Suppressor macrophage treated with lipopolysaccharide for 1 hour (primary cell): Measurements from ENCODE around the gene BCL11A.

Source experiments
- DNase-seq, 3 donors: peaks; one replicate each; pipeline ENCODE4 v3.0.0-alpha.2; 2020 to 2022

The BCL11A gene

DNA sequence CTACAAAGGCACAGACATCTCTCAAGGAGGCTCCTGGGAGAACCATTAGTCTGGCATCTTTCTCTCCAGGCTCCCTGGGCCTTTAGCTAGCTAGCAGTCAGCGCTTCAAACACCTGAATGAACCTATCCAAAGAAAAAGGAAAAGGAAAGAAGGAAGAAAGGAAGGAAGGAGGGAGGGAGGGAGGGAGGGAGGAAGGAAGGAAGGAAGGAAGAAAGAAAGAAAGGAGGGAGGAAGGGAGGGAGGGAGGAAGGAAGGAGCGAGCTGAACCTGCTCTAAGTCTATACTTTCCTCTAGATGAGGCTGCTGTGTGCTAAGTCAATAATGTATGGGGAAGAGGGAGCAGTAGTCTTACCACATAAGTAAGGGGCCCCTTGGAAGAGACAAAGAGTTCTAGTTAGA, 5.1 kb upstream of the BCL11A start:
- DNase-seq: no peak

DNA sequence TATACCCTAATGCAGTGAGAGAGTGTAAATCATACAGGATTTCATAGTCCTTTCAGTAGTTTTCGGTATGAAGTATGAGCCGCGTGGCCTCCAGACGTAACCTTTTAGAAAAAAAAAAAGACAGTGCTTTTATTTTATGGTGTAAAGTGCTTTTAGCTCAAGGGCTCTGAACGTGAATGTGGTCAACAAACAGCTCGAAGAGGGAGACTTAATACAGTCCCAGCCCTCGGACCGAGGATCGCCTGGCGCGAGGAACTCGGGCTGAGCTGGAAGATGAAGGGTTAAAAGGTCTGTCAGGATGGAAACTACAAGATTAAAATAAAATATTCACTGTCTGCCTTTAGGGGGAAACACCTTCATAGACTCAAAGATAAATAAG, 4.0 kb upstream of the BCL11A start:
- peak in 1 of 3 donors; percentile 38 for DNase-seq

DNA sequence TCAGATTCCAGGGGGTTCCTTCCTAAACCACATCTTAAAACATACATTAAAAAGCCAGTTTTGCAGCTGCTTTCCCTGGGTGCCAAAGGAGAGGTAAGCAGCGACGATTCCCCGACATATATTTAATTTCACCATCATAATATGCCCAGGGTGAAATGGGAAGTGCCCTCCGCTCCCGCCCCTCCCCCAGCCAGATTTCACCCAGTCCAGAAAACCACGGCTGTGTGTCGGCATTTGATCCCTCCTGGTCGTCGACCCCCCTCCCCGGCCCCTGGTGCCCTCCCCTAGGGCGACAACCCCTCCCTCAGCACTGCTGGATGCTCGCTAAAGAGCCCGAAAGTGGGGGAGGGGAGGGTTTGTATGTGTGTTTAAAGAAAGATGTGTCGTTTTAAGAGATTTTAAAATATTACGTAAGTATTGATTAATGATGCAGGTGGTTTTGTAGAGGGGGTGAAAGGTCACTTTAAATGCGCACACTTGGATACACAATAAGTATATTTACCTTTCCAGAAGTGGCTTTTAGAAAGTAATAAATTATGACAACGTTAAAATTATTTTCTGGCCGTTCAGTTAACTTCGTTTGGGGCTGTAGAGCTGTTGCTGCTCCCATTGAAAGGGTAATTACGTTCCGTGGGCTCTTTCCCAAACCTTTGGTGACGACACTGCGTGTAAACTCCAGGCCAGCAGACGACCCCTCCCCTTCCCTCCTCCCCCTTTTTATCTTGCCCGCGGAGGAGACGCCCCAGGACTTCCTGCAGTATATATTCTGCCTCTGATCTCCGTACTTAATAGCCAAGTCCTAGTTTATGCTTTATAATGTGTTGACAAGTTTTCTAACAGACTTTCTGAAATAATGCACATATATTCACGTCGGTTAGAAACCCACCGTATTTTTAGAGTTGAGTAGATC, 3.4 kb upstream of the BCL11A start:
- DNase-seq: peak; percentile 41 to 63 (median 55)

DNA sequence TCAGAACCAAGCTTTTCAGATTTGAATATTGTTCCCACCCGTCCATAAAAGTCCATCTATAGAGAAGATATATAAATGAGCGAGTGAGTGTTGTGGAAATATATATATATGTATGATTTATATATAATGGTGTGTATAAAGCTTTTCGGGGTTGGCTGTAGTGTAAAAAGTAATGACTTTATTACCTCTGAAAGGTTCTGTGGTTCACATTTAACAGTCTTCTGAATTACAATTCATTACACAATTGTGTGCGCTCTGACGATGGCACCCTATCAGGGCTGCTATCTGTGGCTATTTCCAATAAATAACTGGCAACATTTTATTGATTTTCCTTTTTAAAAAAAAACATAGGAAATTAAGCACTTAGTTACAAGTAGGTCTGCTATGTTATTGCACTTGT, 2.7 kb upstream of the BCL11A start:
- DNase-seq: no peak

DNA sequence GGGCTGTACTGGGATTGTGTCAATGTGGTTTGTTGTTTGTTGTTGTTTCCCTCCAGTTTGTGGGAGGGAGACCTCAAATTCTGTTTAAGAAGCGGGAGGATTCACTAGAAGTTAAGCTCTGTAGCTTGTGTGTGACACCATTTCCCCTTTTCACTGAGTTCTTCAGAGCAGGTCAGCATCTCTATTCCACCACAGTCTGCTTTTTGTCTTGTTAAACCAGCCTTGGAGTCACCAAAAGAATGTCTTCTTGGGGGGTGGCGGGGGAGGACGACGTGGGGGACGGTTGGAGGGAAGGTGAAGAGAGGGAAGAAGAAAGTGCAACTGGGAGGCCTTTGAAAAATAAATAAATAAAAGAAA, 2.3 kb upstream of the BCL11A start:
- peak; percentile 29 to 54 (median 48) for DNase-seq

DNA sequence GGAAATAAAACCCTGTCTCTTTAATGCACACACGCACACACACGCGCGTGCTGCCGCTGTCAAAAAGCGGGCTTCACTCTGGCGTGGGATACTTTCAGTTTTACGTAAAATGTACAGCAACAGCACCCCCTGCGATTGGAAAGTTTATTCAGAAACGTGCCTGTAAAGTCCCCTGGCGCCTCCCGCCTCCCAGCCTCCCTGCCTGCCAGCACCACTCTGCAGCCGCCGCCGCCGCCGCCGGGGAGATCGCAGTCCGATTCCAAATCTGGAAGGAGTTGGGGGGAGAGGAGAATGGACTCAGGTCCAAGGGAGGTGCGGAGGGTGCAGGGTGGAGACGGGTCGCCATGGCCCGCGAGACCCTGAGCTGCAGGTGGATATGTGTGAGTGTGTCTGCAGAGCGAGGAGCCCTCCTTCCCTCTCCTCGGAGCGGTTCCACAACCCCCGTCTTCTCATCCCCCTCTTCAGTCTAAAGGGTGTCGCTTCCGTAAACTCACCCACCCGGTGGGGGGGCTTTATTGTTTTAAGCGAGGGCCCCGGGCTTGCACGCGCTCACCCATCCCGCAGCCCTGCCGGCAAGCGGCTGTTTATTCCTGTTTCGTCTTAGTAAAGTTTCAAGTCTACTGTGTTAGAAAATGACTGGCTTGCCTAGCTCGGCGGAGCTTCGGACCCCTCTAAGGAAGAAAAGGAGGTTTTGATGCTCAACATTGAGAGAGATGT, 1.8 kb upstream of the BCL11A start:
- peak; percentile 86 to 89 (median 87) for DNase-seq

DNA sequence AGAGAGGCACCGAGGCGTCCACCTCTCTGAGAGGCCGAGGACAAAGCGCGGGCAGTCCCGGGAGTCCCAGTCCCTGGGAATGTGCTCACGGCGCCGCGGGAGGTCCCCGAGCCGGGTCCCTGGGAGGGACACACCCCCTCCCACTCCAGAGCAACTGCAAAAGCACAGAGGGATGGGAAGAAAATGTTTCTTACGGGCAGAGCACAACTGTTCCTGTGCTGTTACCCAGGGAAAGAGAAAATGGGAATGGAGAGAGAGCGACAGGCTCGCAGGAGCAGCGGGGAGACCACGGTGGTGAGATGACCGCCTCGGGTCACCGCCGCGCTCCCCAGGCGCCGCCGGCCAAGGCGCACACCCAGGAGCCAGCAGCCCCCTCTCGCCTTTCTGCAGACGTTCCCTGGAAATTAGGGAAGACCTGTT, 1.2 kb upstream of the BCL11A start:
- DNase-seq: peak in 2 of 3 donors; percentile 30 to 57

DNA sequence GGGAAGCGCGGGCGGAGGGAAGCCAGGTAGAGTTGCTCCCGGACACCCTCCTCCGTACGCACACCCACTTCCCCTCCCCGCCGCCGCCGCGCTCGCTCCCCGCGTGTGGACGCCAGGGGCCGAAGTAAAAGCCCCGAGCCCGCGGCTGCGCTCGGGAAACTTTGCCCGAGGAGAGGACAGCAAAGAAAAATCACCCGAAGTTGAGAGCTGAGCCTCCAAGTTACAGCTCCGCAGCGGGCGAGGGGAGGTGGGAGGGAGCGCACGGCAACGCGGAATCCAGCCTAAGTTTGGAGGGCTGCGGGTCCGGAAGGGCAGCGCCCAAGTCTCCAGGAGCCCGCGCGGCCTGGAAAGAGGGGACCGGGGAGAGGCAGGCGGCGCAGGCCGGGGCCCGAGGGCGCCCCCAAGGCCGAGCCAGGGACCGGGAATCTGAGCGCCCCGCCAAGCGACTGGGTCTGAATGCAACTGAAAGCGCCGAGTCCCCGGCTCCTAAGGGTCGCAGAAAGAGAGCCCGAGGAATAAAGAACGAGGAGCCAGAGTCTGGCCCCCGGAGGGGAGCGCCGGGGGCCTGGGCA, 706 bp upstream of the BCL11A start:
- DNase-seq: peak; percentile 38 to 63 (median 44)

DNA sequence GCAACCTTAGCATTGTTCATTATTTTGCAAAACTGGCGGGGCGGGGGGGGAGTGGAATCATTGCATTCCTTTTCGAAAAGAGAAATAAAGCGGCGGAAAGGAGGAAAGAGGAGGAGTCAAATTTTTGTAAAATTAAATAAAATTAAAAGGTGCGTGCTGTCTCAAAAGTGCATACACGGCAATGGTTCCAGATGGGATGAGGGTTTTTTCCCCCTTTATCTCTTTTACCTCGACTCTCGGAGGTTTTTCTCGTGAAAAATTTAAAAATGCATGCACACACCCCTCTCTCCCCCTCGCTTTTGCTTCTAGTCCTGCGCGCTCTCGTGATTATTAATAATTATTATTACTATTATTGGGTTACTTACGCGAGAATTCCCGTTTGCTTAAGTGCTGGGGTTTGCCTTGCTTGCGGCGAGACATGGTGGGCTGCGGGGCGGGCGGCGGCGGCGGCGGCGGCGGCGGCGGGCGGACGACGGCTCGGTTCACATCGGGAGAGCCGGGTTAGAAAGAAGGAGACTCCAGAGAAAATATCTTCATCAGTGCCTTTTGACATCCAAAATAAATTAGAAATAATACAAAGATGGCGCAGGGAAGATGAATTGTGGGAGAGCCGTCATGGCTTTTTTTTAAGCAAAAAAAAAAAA, 481 bp downstream of the BCL11A start:
- DNase-seq: no peak

DNA sequence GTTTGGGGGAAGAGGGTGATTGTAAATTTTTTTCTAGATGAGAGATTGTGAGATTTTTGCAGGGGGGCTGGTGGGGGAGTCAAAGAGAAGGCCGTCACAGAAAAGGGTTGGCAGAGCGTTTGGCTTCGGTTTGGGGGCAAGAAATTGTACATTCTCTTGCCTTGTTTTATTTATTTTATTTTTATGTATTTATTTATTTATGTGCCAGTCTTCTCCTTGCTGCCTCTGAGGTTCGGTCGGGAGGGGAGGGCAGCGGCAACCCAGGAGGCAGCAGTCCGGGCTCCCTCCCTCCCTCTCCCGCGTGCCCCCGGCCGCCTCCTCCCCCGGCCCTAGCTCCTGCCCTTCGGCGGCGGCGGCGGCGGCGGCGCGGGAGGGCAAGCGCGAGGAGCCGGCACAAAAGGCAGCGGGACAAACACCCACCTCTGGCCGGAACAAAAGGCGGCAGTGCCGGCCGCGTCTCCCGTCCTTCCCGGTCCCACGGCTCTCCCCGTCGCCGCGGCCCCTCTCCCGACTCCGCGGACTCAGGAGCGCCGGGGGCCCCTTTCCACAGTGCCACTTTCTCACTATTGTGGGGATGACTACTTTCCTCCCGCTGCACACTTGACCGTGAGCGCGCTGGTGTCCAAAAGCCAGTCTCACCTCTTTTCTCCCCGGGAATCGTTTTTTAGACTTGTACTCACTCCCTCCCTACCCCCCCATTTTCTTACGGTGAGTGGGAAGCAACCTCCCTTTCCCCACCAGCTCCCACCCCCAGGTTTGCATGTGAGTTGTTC, 1.2 kb downstream of the BCL11A start:
- DNase-seq: peak; percentile 46 to 79 (median 60)

DNA sequence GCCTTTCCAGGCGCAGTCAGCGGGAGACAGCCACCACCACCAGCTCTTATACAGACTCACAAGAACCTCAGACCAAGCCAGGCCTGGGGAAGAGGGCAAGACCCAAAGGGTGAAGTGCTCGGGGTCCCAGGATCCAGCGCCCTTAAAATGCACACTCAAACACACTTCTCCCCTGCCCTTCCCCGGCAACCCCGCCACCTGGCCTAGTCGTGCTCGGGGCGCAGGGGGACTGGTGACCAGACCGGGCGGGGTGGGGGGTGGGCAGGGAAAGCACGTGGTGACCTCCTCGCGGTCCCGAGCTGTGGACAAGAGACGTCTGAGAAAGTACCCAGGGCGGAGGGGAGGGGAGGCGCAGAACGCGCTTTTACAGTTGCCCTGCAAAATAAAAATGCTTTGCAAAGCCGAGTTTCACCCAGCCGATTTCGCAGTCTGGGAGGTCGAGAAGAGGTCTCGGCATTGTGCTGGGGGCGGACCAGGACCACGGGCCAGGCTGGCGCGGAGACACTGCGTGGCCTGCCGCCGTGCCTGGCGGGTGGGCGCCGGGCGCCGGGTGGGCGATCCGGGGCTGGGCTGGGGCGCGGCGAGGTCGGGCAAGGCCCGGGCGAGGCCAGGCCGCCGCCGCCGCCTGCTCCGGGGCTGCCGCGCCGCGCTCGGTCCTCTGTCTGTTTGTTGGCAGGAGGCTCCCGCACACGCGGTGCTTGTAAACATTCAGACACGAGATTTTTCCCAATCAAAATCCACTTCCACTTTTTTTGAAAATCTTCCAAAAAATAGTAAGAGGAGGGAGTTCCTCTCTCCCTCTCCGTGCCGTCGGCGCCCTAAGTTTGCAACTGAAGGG, 2.0 kb downstream of the BCL11A start:
- DNase-seq: peak; percentile 65 to 75 (median 70)

DNA sequence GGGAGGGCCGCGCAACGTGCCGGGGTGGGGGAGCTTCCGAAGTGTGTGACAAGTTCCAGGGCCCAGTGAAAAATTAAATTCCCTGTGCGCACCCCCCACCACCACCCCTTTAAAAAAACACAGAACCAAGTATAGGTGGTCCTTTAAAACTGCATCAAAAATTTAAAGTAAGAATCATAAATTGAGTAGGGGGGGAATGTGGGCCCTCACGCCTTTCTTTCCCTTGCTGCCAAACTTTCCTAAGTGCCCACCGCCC, 2.5 kb downstream of the BCL11A start:
- no peak for DNase-seq

DNA sequence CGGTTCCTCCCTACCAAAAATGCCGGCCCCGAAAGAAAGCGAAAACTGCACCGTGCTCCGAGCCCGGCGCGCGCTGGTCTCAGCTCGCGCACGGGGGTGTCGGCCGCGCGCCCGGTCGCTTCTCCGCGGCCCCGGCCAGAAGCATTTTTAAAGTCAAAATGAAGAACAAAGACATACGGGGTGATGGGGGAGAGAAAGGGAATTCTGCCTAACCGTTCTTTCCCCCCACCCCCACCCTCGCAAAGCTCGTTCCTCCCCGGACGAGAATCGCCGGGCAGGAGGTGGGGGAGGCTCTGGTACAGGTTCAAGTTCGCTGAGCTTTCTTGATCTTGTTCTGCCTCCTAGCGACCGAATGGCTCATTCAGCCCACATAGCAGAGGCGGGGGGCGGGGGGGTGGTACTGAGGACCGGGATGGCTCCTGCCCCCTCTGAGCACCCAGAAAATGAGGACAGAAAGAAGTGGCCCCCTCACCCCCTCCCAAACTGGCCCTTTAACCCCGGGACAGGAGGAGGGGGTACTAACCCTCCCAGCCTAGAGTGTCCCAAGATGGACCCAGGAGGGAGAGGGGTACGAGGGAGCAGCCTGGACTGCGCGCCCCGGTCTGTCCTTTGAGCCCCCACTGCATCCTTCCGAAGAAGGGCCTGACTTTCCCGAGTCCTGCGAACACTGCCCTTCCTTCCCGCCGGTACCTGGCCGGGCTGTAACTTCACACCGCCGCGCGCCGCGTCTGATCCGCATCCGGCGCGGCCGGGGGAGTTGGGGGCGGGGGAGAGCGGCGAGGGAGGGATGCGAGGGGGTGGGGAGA, 3.1 kb downstream of the BCL11A start:
- peak; percentile 92 to 94 (median 94) for DNase-seq

DNA sequence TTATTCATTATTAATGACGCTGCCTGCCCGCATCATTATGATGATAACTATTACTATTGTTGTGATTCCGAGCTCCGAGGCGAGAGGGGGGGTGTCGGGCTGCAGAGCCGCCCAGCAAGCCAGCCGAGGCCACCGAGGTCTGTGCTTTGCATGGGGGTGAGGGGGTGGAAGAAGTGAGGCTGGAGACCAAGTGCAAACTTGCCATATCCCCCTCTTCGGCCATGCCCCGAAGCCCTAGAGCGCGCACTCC, 3.6 kb downstream of the BCL11A start:
- no peak for DNase-seq

DNA sequence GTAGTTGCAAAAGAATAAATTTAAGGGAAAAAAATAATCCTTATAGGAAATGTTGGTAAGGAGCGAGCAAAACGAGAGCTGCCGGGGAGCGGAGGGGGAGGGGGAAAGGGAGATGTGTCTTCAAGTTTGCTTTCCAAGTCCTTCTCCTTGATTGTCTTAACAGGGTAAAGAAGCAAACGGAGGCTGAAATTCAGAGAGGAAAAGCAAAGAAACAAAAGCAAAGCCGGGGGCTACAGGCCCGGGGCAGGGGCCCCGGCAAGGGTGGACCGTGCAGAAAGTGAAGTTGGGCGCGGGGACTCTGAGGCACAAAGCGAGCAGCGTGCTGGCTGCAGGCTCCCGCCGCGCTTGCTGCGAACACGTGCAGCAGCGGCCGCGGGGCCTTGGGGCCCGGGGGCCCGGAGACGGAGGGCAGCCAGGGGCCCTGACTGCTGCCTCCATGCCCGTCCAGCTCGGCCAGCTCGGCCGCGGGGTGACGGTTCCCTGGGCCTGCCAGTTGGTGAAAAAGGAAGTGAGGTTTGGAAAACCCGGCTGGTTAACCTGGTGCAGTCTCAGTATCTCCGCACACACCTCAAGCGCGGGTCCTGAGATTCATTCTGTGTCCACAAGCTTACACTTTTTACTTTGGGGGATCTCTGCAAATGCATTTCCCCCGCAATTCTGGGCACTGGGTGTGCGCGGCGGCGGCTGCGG, 4.1 kb downstream of the BCL11A start:
- DNase-seq: peak; percentile 60 to 73 (median 66)

DNA sequence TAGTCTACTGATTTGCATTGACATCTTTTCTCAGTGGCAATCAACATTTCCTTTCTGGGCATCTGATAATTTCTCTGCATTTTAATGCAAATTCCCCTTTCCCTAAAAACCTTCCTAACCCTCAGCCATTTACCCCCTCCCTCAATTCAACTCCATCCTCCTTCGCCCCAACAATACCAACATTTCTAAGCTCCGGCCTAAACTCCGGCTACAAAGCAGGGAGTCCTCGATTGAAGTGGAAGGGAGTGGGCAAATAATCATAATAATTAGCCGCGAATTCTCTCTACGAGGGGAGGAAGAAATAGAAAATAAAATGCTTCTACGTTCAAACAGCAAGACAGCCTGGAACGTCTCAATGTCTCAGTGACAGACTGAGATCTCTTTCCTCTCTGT, 4.6 kb downstream of the BCL11A start:
- DNase-seq: no peak

DNA sequence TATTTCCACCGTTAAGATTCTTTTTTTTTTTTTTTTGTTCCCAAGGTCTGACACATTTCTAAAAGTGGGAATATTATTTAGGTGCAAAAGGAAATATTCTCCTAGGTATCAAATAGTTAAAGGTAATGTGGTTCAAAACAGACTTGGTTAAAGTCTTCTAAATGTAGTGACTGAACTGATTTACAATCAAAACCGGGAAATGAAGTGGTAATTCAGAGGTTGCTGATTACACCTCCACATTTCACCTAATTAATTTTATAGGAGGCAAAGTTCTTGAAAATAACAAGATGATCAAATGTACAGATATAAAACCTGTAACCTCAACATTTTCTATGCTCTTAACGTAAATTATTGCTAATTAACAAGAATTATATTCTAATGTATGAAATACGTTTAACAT, 5.1 kb downstream of the BCL11A start:
- no peak for DNase-seq

DNA sequence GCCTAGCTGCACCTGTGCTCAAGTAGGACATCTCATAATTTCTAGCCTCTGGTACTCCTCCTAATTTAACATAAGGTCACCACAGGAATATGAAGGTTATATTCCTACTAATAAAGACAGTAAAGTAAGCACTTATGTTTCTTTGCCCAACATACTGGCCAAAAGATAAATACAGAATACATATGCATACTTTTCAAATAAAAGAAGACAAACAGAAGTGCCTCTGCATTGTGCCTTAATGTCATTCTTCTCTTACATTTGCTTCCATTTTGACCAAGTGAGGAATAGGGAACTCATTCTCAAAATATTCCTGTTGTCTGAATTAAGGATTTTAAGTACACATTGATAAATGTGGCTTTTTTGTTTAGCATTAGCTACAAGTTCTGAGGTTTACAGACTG, 5.6 kb downstream of the BCL11A start:
- no peak for DNase-seq

DNA sequence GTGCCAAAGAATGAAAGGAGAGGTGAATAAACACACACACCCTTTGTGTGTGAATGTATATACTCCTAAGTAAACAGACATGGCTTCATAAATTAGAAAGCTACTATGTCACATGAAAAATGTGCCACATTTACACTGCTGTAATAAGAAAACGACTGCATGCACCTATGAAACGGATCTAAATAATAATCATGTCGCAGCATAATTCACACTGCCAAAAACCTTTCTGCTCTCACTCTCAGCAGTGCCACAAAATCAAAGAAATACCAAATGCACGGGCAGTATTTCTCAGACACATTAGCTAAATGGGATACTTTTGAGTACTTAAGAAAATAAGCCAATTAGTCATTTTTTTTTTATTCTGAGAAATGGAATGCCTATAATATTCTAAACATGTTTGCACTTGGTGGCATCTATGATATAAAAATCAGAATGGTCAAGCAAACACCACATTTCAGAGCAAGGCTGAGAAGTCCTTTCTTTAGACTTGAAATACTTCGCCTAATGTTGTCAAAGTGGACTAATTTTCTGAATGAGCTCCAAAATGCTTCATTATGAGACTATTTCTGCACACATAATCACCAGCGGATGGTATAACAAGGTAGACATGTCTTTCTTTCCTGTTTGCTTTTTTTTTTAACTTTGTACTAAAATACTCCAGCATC, 6.6 kb downstream of the BCL11A start:
- no peak for DNase-seq

DNA sequence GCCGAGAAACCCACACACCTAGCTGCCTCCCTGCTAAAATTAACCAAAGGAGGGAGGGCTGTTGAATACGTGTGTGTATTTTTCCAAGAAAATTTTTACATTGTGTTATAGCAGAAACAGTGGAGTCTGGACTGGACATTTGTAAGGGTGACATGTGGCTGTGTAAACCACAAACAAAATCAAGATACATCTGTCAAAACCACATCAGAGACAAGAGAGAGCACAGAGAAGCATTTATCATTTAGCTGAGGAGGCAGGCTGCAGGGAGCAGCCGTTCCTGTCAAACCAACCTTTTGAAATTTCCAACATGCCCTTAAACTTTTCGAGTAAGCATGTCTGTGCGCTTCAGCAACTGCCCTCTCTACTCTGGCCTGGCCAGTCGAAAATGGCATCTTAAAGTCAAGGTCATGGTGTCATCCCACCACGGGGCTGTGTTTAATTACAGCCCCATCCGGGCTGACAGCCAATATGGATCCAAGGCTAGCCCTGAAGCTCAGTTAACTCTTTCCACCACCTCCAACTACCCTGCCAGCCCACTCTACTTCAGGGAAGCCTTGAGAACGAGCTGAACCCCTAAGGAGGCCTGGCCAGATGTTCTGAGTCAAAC, 8.4 kb downstream of the BCL11A start:
- no peak for DNase-seq
